Stimulated activated CD8-positive, alpha-beta memory T cell treated with anti-CD3 and anti-CD28 coated beads, Interleukin-15, amount 100 ng/mL, for 48 hours (primary cell): ENCODE data around the gene MGAT1.
A peak's percentile ranks its signal among the peaks of the same experiment; 100 is the strongest.
"Not testable (repeated sequence)": the region's sequence is repeated elsewhere in the genome, so short reads cannot be mapped to it uniquely, and the experiment has no call there.

ENCODE experiments used
- DNase-seq, 2 donors: peaks; one replicate each; pipeline ENCODE4 v3.0.0-alpha.2; 2020; ENCODE audit warnings: low read depth in 2 of 2

MGAT1 gene

DNA sequence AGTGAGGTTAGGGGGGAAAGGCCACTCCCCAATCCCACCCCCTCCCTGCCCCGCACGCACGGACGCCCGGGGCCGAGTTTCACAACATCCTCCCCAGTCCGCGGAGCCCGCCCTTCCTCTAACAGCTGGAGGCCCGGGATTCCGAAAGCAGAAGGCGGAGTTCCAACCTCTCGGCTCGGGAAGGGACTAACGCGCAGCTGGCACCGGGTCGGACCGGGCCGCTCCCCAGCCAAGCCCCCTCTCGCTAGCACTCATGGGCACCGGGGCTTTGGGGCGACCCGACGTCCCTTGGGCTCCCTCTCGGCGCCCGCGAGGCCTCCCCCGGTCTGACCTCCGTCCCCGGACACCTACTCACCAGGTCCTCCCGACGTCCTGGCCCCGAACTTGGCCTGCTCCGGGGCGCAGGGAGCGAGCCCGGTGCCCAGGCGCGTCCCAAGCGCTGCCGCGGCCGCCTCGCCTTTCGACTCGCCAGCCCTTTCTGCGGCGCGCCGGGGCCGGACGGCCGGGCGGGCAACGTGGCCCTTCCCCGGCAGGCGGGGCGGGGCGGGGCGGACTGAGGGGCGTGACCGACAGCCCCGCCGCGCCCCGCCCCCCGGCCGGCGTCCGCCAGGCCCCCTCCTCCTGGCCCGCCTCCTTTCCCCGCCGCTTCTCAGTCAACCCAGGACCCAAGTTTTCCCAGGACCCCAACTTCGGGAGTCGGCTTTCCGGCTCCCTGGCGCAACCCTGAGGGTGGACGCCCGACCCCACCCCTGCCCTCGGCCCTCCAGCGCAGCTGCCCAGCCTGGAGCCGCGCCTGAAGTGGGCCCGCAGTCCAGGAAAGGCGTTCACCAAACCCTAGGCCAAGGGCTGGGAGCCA, at the start of gene MGAT1:
MGAT1 (minus strand) TSS at position 482 of the 856 bp plus-strand sequence. CDS start 9,835 bp downstream, outside the sequence.
- peak; percentile 64 to 74 for DNase-seq

GRCh38 chr5:180850434-180851078, 48.0 kb upstream of the MGAT1 start:
- no peak for DNase-seq

DNA sequence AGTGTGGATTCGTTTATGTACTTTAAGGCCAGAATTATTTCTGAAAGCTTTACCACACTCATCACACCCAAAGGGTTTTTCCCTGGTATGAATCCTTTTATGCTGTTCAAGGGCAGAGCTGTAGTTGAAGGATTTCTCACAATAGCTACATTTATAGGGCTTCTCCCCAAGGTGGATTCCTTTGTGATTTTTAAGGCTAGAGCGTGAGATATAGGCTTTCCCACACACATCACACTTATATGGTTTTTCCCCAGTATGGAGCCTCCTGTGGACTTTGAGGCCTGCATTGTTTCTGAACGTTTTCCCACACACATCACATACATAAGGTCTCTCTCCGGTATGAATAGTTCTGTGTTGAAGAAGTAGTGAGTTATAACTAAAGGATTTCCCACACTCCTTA, 47.2 kb upstream of the MGAT1 start:
- DNase-seq, result no peak

GRCh38 chr5:180848878-180849277, 46.3 kb upstream of the MGAT1 start:
- DNase-seq, result no peak

GRCh38 chr5:180848265-180848664, 45.7 kb upstream of the MGAT1 start:
- no peak for DNase-seq

- no peak for DNase-seq
Observed at GRCh38 chr5:180847026-180847425, 44.4 kb upstream of the MGAT1 start.

- no peak for DNase-seq
Observed at GRCh38 chr5:180844858-180845257, 42.3 kb upstream of the MGAT1 start.

DNA sequence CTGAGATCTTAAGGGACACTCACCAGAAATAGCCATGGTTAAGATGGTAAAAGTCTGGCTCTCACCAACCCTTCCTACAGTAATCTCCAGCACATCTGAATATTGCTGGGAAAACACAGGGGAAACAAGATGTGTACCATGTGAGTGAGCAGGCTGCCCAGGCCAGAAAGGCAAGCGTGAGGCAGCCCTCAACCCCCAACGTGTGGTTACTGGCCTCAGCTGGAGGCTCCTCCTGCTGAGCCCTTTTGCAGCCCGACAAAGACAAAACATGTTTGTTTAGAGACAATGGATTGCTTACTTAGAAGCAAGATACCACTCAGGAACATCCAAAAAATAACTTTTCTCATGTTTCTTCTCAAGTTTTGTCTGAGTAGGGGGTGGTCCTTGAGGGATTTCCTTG, 41.8 kb upstream of the MGAT1 start:
- DNase-seq, result no peak

- DNase-seq, result no peak
Observed at GRCh38 chr5:180839935-180840334, 37.3 kb upstream of the MGAT1 start.

DNA sequence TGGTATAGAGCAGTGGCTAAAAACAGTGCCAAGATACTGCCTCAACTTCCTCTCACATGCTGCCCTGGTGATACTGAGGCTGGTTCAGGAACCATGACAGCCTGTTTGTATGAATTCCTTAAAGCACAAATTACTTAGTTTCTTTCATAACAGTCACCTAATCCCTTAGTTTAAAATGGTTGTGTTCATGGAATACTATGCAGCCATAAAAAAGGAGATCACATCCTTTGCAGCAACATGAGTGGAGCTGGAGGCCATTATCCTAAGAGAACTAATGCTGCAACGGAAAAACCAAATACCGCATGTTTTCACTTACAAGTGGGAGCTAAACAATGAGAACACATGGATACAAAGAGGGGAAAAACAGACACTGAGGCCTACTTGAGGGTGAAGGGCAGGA, 36.6 kb upstream of the MGAT1 start:
- no peak for DNase-seq

DNA sequence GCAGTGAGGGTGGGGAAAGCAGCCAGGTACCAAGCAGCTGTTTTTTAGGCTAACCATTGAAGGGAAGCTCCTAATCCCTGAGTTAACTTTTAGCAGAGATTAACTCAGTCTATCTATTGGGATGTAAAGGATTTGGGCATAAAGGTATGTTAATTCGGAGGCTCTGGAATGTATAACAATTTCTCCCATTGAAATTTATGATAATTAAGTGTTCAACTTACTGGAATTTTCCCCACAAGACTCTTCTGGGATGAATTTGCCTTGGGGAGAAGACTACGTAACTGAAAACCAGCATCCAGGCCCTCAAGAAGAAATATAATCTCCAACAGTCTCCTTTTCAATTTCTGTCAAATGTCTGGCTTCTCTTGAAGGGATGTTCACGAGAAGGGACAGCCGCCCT, 34.9 kb upstream of the MGAT1 start:
- no peak for DNase-seq

- DNase-seq, result no peak
Observed at GRCh38 chr5:180832638-180833068, 30.0 kb upstream of the MGAT1 start.

GRCh38 chr5:180831139-180832093, 28.8 kb upstream of the MGAT1 start:
- DNase-seq, result peak; percentile 70 to 80

DNA sequence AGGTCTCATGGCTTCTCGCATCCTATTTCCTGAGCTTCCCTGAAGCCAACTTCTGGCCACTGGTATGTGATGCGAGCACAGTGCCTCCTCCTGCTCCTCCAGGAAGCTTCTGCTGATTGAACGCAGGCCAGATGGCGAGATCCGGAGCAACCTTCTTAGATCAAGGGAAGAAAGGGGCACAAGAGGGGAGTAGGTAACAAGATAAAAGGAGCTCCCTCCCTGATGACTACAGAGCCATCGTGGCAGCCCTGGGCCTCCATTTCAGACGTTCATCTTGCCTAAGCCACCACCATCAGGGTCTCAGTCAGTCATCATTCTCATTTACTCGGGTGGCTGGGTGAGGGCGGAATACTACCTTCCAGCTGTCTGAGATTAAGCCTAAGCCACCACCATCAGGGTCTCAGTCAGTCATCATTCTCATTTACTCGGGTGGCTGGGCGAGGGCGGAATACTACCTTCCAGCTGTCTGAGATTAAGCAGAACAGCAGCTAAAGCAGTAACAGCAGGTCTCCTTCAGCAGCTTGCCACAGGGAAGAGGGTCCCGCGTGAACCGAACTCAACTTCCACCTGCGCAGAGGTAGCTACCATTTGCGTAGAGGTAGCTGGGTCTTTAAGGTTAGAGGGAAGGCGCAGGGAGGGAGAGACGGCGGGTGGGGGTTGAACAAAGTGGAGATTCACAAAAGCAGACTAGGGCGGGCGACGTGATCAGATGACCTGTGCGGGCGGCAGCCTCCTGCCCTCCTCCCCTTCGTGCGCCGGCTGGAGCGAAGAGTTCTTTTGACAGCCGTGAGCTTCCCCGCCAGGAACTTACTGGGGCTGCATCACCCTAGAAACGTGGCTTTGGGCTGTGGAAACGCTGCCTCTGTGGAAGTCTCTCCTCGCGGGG, 27.9 kb upstream of the MGAT1 start:
- DNase-seq, result peak in 1 of 2 donors; percentile 56

GRCh38 chr5:180829726-180830125, 27.1 kb upstream of the MGAT1 start:
- DNase-seq, result no peak

DNA sequence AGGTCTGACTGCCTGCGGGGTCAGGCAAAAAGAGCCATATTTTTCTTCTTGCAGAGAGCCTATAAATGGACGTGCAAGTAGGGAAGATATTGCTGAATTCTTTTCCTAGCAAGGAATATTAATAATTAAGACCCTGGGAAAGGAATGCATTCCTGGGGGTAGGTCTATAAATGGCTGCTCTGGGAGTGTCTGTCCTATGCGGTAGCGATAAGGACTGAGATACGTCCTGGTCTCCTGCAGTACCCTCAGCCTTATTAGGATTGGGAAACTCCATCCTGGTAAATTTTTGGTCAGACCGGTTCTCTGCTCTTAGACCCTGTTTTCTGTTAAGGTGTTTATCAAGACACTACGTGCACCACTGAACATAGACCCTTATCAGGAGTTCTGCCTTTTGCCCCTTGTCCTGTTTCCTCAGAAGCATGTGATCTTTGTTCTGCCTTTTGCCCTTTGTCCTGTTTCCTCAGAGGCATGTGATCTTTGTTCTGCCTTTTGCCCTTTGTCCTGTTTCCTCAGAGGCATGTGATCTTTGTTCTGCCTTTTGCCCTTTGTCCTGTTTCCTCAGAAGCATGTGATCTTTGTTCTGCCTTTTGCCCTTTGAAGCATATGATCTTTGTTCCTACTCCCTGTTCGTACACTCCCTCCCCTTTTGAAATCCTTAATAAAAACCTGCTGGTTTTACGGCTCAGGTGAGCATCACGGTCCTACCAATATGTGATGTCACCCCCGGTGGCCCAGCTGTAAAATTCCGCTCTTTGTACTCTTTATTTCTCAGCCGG, 26.3 kb upstream of the MGAT1 start:
- not testable (repeated sequence) for DNase-seq

DNA sequence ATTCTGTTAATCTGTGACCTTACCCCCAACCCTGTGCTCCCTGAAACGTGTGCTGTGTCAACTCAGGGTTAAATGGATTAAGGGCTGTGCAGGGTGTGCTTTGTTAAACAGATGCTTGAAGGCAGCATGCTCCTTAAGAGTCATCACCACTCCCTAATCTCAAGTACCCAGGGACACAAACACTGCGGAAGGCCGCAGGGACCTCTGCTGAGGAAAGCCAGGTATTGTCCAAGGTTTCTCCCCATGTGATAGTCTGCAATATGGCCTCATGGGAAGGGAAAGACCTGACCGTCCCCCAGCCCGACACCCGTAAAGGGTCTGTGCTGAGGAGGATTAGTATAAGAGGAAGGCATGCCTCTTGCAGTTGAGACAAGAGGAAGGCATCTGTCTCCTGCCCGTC, 24.8 kb upstream of the MGAT1 start:
- DNase-seq, result not testable (repeated sequence)

GRCh38 chr5:180825768-180826525, 23.3 kb upstream of the MGAT1 start:
- peak in 1 of 2 donors; percentile 55 for DNase-seq
